H1 (cell line): ENCODE results near the gene SNED1. TPM values are rescaled to one million over a fixed set of nuclear protein-coding genes. Genes with fewer than 3 reads are reported as not detected.

Source experiments
- CTCF ChIA-PET: fragments of 300-600 bp; sonication (Branson Sonifier 250); formaldehyde crosslinking; loops from one replicate; lab custom pipeline; 2021; ENCODE audit not compliant: partially characterized antibody; lab: Charles Lee
- POLR2A ChIA-PET: fragments of 300-600 bp; sonication (Branson Sonifier 250); formaldehyde crosslinking; loops from one replicate; lab custom pipeline; 2021; ENCODE audit warnings: inconsistent platforms; ENCODE audit not compliant: partially characterized antibody; lab: Charles Lee
- DNase-seq, 2 experiments: peaks; one replicate each; pipeline versions ENCODE4 v3.0.0 to v3.0.0-alpha.2; 2010 to 2022; ENCODE audit warnings: low spot score in 2 of 2, low read depth in 1 of 2, mixed read lengths in 1 of 2
- FAIRE-seq: peaks from 2 replicates; lab custom pipeline; 2011; peaks lifted over from hg19 to GRCh38; lab: Jason Lieb, UNC
- H2AFZ ChIP-seq: 2 replicates; pipeline ENCODE4 v1.8.1; 2012; ENCODE audit warnings: low read length, inconsistent platforms
- H2AK5ac ChIP-seq: 2 replicates; pipeline ENCODE4 v1.6.1; 2013; ENCODE audit warnings: low read depth, low read length
- H2BK120ac ChIP-seq: replicated peaks from 2 replicates; pipeline ENCODE3; 2013; ENCODE audit warnings: low read depth, low read length, inconsistent platforms
- H2BK12ac ChIP-seq: 2 replicates; pipeline ENCODE4 v1.6.1; 2013; ENCODE audit warnings: low read depth, low read length
- H2BK15ac ChIP-seq: 2 replicates; pipeline ENCODE4 v1.6.1; 2013; ENCODE audit warnings: low read length
- H2BK20ac ChIP-seq: 2 replicates; pipeline ENCODE4 v1.6.1; 2013; ENCODE audit warnings: low read length
- H2BK5ac ChIP-seq: 2 replicates; pipeline ENCODE4 v1.6.1; 2013; ENCODE audit warnings: low read depth, low read length
- H3K14ac ChIP-seq: 2 replicates; pipeline ENCODE4 v1.6.1; 2013; ENCODE audit warnings: inconsistent platforms; ENCODE audit not compliant: insufficient read length
- H3K18ac ChIP-seq: 2 replicates; pipeline ENCODE4 v1.6.1; 2013; ENCODE audit warnings: low read length; ENCODE audit errors: extremely low read depth
- H3K23ac ChIP-seq: 2 replicates; pipeline ENCODE4 v1.6.1; 2013; ENCODE audit warnings: inconsistent platforms; ENCODE audit not compliant: insufficient read length
- H3K23me2 ChIP-seq: 2 replicates; pipeline ENCODE4 v1.6.1; 2013; ENCODE audit warnings: low read depth, low read length
- H3K27ac ChIP-seq: 2 replicates; pipeline ENCODE4 v1.6.1; 2011; ENCODE audit warnings: low read depth, low read length, inconsistent platforms
- H3K27me3 ChIP-seq, 4 experiments: replicated peaks in 1 of 4; 1 replicate in 1 of 4; 2 replicates in 3 of 4; pipeline versions ENCODE4 v1.6.1 to v1.8.1; 2011 to 2013; ENCODE audit warnings: low read length in 3 of 4, mild to moderate bottlenecking in 3 of 4, inconsistent platforms in 2 of 4, mixed read lengths in 2 of 4, moderate library complexity in 1 of 4; ENCODE audit not compliant: control insufficient read depth in 3 of 4, insufficient read depth in 3 of 4; ENCODE audit errors: extremely low read depth in 1 of 4
- H3K36me3 ChIP-seq, 4 experiments: 2 replicates each; pipeline versions ENCODE4 v1.6.1 to v1.8.1; 2011 to 2013; ENCODE audit warnings: mild to moderate bottlenecking in 4 of 4, low read length in 3 of 4, moderate library complexity in 2 of 4, control low read depth in 1 of 4, inconsistent platforms in 1 of 4; ENCODE audit not compliant: insufficient read depth in 4 of 4, control insufficient read depth in 2 of 4
- H3K4ac ChIP-seq: replicated peaks from 2 replicates; pipeline ENCODE3; 2013; ENCODE audit warnings: low read length, low read depth, mixed read lengths, inconsistent platforms; ENCODE audit not compliant: insufficient read length
- H3K4me1 ChIP-seq, 4 experiments: replicated peaks in 1 of 4; 1 replicate in 1 of 4; 2 replicates in 3 of 4; pipeline versions ENCODE4 v1.6.1 to v1.8.1; 2011 to 2013; ENCODE audit warnings: low read length in 3 of 4, inconsistent platforms in 2 of 4, mixed read lengths in 1 of 4; ENCODE audit not compliant: insufficient read depth in 4 of 4, control insufficient read depth in 3 of 4
- H3K4me2 ChIP-seq, 2 experiments: 2 replicates each; pipeline versions ENCODE4 v1.6.1 to v1.8.1; 2011 to 2013; ENCODE audit warnings: low read depth in 2 of 2, low read length in 2 of 2, control low read depth in 1 of 2, inconsistent platforms in 1 of 2, mild to moderate bottlenecking in 1 of 2; ENCODE audit not compliant: insufficient read depth in 1 of 2
- H3K4me3 ChIP-seq, 4 experiments: fragments of 200-600, 300-600 bp in 1 of 4; sonication (generic), shearing (Covaris generic), sonication (Bioruptor Twin) in 1 of 4; 2 replicates each; pipeline versions ENCODE4 v1.5.1 to v1.8.1; 2011 to 2016; ENCODE audit warnings: low read length in 4 of 4, low read depth in 3 of 4, control low read depth in 2 of 4, inconsistent platforms in 2 of 4, mild to moderate bottlenecking in 2 of 4, mixed read lengths in 1 of 4, moderate library complexity in 1 of 4; ENCODE audit not compliant: insufficient read depth in 2 of 4; ENCODE audit errors: extremely low read depth in 1 of 4
- H3K56ac ChIP-seq: replicated peaks from 2 replicates; pipeline ENCODE3; 2013; ENCODE audit warnings: low read depth, mild to moderate bottlenecking, mixed read lengths, low read length, inconsistent platforms; ENCODE audit not compliant: insufficient read length
- H3K79me1 ChIP-seq: 2 replicates; pipeline ENCODE4 v1.6.1; 2013; ENCODE audit warnings: low read depth, low read length, control low read depth
- H3K79me2 ChIP-seq, 2 experiments: 2 replicates each; pipeline versions ENCODE4 v1.6.1 to v1.8.1; 2012 to 2013; ENCODE audit warnings: low read length in 2 of 2, mild to moderate bottlenecking in 2 of 2, inconsistent platforms in 1 of 2; ENCODE audit not compliant: insufficient read depth in 2 of 2, control insufficient read depth in 1 of 2
- H3K9ac ChIP-seq, 4 experiments: replicated peaks in 1 of 4; 1 replicate in 1 of 4; 2 replicates in 3 of 4; pipeline versions ENCODE4 v1.6.1 to v1.8.1; 2011 to 2013; ENCODE audit warnings: low read depth in 3 of 4, low read length in 3 of 4, control low read depth in 2 of 4, mild to moderate bottlenecking in 2 of 4, moderate library complexity in 2 of 4, inconsistent platforms in 1 of 4; ENCODE audit errors: extremely low read depth in 1 of 4
- H3K9me3 ChIP-seq, 2 experiments: 2 replicates each; pipeline versions ENCODE4 v1.6.1 to v1.8.1; 2012 to 2013; ENCODE audit warnings: mild to moderate bottlenecking in 2 of 2, moderate library complexity in 2 of 2, control low read depth in 1 of 2, inconsistent platforms in 1 of 2, low read depth in 1 of 2, low read length in 1 of 2, mixed read lengths in 1 of 2; ENCODE audit not compliant: insufficient read depth in 2 of 2
- H4K20me1 ChIP-seq, 2 experiments: replicated peaks in 1 of 2; 2 replicates each; pipeline versions ENCODE3 to v1.8.1; 2011 to 2013; ENCODE audit warnings: inconsistent platforms in 2 of 2, low read length in 2 of 2, mild to moderate bottlenecking in 1 of 2; ENCODE audit not compliant: insufficient read depth in 2 of 2, control insufficient read depth in 1 of 2
- H4K5ac ChIP-seq: 2 replicates; pipeline ENCODE4 v1.6.1; 2013; ENCODE audit warnings: low read length, low read depth, mixed read lengths, inconsistent platforms; ENCODE audit not compliant: insufficient read length
- H4K8ac ChIP-seq: 2 replicates; pipeline ENCODE4 v1.8.0; 2013; ENCODE audit warnings: mild to moderate bottlenecking, moderate library complexity, low read length, inconsistent platforms; ENCODE audit not compliant: insufficient read depth; ENCODE audit errors: extremely low read depth
- H4K91ac ChIP-seq: replicated peaks from 2 replicates; pipeline ENCODE3; 2013; ENCODE audit warnings: low read length, mixed read lengths, inconsistent platforms; ENCODE audit not compliant: insufficient read length
- CREB1 ChIP-seq: IDR thresholded peaks from 2 replicates; pipeline ENCODE4 v1.6.1; 2012; ENCODE audit warnings: inconsistent platforms
- MAFK ChIP-seq: IDR thresholded peaks from 2 replicates; pipeline ENCODE4 v1.6.1; 2012; ENCODE audit warnings: low read depth, mild to moderate bottlenecking, improper control_type of control experiment, low read length
- MAX ChIP-seq: IDR thresholded peaks from 2 replicates; pipeline ENCODE4 v1.6.1; 2012; ENCODE audit warnings: inconsistent platforms
- PHF8 ChIP-seq: fragments of 200-600 bp; sonication (generic); conservative IDR thresholded peaks from 2 replicates; pipeline ENCODE4 v1.7.1; 2012; ENCODE audit warnings: low read depth, mild to moderate bottlenecking, inconsistent platforms, low read length, moderate library complexity
- POLR2AphosphoS5 ChIP-seq: IDR thresholded peaks from 2 replicates; pipeline ENCODE4 v1.6.1; 2011; ENCODE audit warnings: low read depth, low read length
- SIN3A ChIP-seq, 2 experiments: IDR thresholded peaks in 1 of 2; conservative IDR thresholded peaks in 1 of 2; 2 replicates each; pipeline ENCODE4 v1.6.1; 2011 to 2012; ENCODE audit warnings: low read length in 2 of 2, improper control_type of control experiment in 1 of 2, low read depth in 1 of 2, mild to moderate bottlenecking in 1 of 2
- WGBS, 2 experiments: shearing (Covaris generic) in 1 of 2; methylation state at CpG; one replicate each; pipeline versions ENCODE4 v1.1.6 to v1.1.7; 2013 to 2015; ENCODE audit warnings: low lambda C conversion rate in 2 of 2, mixed read lengths in 2 of 2, inconsistent platforms in 1 of 2, low coverage in 1 of 2, missing lambda C conversion rate in 1 of 2; ENCODE audit not compliant: insufficient replicate concordance in 2 of 2, insufficient coverage in 1 of 2, insufficient read length in 1 of 2; ENCODE audit errors: extremely low coverage in 1 of 2, missing lambda C conversion rate in 1 of 2; 5-methylcytosine and 5-hydroxymethylcytosine counted together
- polyA plus RNA-seq, 7 experiments: library from polyadenylated mRNA; depleted of rRNA in 3 of 7; stranded (reverse) in 5 of 7; unstranded in 2 of 7; fragments of >200 nt in 5 of 7; fragments of 200-250 nt in 2 of 7; gene quantifications; 1 replicate in 5 of 7; 2 replicates in 1 of 7; 4 replicates in 1 of 7; pipeline versions ENCODE4 v1.2.1 to v1.2.3, GENCODE V29; 2011 to 2013; ENCODE audit warnings: missing spikeins in 2 of 7, mixed read lengths in 2 of 7
- total RNA-seq: library from RNA; stranded (reverse); fragmentation: NEBNext Ultra II Directional; extraction: Animal tissue kit (Norgen Biotek cat#: 25700); gene quantifications from 2 replicates; pipeline ENCODE4 v1.2.1, GENCODE V29; 2021

Gene SNED1
- total and polyA plus RNA-seq, 2 of the 8 experiments (the other 6 are each of a cell fraction or from before 2014, with no cell fraction given): 1.9 TPM

GRCh38 chr2:241126771-241127202, 128.4 kb downstream of the SNED1 start:
- Histone ChIP-seq H2AK5ac (no peak overlapping the region), H3K56ac (no peak overlapping the region), H3K79me1 (no peaks in the 10 kb centered on the region), H2BK12ac (no peak overlapping the region), H2BK5ac (no peak overlapping the region), H3K9me3 (no peaks in the 10 kb centered on the region), H4K8ac (no peak overlapping the region; the same call in 1 of the 2 replicates), H3K4me2 (no peak overlapping the region), H2BK120ac (no peak overlapping the region), H4K20me1 (peaks cover 0 to 2% of the 10 kb centered on the region in 2 experiments), H2BK20ac (no peak overlapping the region), H3K4me3 (no peak overlapping the region), H3K27ac (no peak overlapping the region), H2AFZ (no peak overlapping the region), H3K14ac (no peak overlapping the region), H3K9ac (no peak overlapping the region), H3K4ac (no peak overlapping the region), H3K79me2 (no peaks in the 10 kb centered on the region), H3K4me1 (no peaks in the 10 kb centered on the region), H4K91ac (no peak overlapping the region), H4K5ac (no peak overlapping the region), H3K23me2 (no peaks in the 10 kb centered on the region), H3K23ac (no peak overlapping the region), H3K36me3 (peaks cover 6 to 16% (median 12%) of the 10 kb centered on the region in 4 experiments; a peak in 7 of 8 replicates), H3K18ac (no peak overlapping the region), H2BK15ac (no peak overlapping the region), H3K27me3 (no peaks in the 10 kb centered on the region)
- no peak for TF ChIP-seq SIN3A (conservative IDR thresholded peaks at IDR 0.05 in 1 of 2, IDR thresholded peaks at IDR 0.05 in 1 of 2; ENCODE audit: low read depth in 1 of 2, low read length in 2 of 2)
- TF ChIP-seq MAX: no peak
- TF ChIP-seq CREB1: no peak
- no peak for TF ChIP-seq MAFK
- no peak for TF ChIP-seq POLR2AphosphoS5
- no peak for TF ChIP-seq PHF8
- DNase-seq: no peak
- CTCF ChIA-PET: interaction anchor here (1.0 kb wide), 1 partner anchor 125 kb away, joined by 4 read pairs; no protein-coding TSS in a partner anchor
- no peak for FAIRE-seq
- POLR2A ChIA-PET: interaction anchor here (1.6 kb wide), 1 partner anchor 23 kb away, joined by 5 read pairs; the partner anchor contains the start of gene PASK
- WGBS, 2 experiments: 95% methylated on average over 15 of the region's 18 CpGs; no CpG with 5 or more reads in 1 of the 2 experiments
